Measurements from ENCODE around the gene GRIP1.

Gene GRIP1

DNA sequence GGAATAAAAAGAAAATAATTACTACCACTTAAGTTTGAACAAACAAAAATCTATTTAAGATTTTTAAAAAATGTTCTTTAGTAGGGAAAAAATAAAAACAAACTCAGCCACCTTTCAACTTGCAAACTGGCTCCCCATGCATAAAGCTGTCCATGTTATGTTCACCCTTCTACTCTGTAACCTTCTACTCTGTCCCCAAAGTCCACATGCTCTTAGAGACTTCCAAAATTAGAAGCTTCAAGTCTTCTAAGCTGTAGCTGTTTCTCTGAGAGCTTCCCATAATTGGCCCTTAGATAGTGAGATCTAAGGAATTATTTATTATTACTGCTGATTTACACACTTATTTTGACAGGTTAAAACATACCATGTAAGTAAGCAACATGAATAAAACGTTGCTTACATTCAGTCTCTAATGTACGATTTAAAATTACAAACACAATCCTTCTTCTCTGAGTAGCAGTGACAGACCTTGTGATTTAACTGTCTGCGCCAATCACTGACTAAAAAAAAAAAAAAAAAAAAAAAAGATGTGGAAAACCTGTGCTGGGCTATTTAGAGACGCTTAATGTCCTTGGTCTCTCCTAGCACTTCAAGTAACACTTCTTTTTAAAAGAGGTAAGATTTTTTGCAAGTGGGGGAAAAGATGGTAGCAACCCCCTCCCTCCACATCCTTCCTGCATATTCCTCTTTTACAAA, 28.3 kb upstream of the GRIP1 start:
- no peak overlapping the region for H3K27ac Mint-ChIP-seq
- no peaks in the 10 kb centered on the region for H3K9me3 Mint-ChIP-seq
- peaks cover 8% of the 10 kb centered on the region for H3K27me3 Mint-ChIP-seq
- H3K4me3 Mint-ChIP-seq: no peak overlapping the region
- no peak for DNase-seq
- no peaks in the 10 kb centered on the region for H3K36me3 Mint-ChIP-seq
- CTCF ChIA-PET: interaction anchor here (0.7 kb wide), 1 partner anchor 14 kb away, joined by 3 read pairs; no protein-coding TSS in a partner anchor
- H3K4me1 Mint-ChIP-seq: peaks cover 25% of the 10 kb centered on the region

DNA sequence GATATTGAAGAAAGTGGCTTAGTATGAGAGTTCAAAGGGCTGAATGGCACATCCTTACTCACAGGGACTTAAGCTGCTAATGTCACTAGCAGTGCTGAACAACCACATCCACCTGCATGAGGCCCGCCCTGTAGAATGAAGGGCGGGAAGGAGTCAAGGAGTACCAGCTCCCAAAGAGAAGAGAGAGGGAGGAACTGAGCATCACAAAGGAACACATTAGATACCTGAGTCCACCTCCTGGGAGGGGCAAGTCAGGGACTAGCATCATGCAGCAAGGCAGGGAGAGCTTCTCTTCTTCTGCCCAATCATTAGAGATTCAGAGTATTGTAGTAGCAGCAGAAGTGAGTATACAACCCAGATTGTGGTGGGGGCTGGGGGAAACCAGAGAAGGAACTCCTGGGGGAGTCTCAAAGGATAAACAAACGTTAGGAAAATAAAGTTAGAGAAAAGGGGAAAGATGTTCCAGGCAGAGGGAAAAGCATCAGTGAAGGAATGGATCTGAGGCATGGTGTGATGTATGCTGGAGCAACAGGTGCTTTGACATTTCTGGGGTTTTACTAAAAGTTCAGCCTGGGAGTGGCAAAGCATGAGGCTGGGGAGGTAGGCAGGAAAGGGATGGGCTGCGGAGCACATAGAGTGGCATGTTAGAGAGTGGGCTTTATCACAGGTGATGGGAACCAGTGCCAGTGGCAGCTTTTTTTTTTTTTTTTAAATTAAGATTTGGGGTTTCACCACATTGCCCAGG, 21.0 kb upstream of the GRIP1 start:
- DNase-seq: no peak
- H3K9me3 Mint-ChIP-seq: no peaks in the 10 kb centered on the region
- H3K36me3 Mint-ChIP-seq: no peaks in the 10 kb centered on the region
- CTCF ChIA-PET: interaction anchor here (1.3 kb wide), 1 partner anchor 9 kb away, joined by 4 read pairs; no protein-coding TSS in a partner anchor
- peaks cover 17% of the 10 kb centered on the region for H3K27me3 Mint-ChIP-seq
- H3K4me1 Mint-ChIP-seq: peaks cover 14% of the 10 kb centered on the region
- H3K27ac Mint-ChIP-seq: no peak overlapping the region
- no peak overlapping the region for H3K4me3 Mint-ChIP-seq

DNA sequence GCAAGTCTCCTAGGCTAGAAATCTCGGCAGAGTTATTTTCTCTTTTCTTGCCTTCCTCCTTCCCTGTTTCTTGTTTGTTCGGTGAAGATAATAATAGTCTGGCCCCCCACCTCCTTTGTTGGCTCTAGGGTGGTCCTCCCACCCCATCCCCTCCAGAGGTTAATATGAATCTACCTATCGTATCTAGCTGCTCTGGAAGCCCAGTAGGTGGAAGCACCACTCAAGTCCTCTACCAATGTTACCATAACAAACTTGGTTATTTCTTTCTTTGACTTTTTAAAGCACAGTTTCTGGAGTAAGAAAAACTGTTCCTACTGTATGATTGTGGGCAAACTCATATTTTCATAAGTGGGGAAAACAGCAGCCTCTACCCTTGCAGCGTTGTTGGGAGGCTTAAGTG, 19.7 kb upstream of the GRIP1 start:
- Mint-ChIP-seq H3K27me3 (peaks cover 21% of the 10 kb centered on the region), H3K4me1 (peaks cover 14% of the 10 kb centered on the region), H3K4me3 (no peak overlapping the region), H3K9me3 (no peaks in the 10 kb centered on the region), H3K27ac (no peak overlapping the region), H3K36me3 (no peaks in the 10 kb centered on the region)
- no peak for DNase-seq
- CTCF ChIA-PET: interaction anchor here (1.0 to 1.2 kb wide), 3 partner anchors 10 to 162 kb away, joined by 3 to 5 read pairs (median 4); no protein-coding TSS in a partner anchor

GRCh38 chr12:66697404-66697803, 18.5 kb upstream of the GRIP1 start:
- Mint-ChIP-seq H3K27me3 (peaks cover 13% of the 10 kb centered on the region), H3K27ac (no peak overlapping the region), H3K9me3 (no peaks in the 10 kb centered on the region), H3K4me1 (peaks cover 14% of the 10 kb centered on the region), H3K4me3 (no peak overlapping the region), H3K36me3 (no peaks in the 10 kb centered on the region)
- no peak for DNase-seq
- CTCF ChIA-PET: interaction anchor here (1.0 to 1.2 kb wide), 2 partner anchors 8 to 11 kb away, joined by 3 to 4 read pairs; no protein-coding TSS in a partner anchor

DNA sequence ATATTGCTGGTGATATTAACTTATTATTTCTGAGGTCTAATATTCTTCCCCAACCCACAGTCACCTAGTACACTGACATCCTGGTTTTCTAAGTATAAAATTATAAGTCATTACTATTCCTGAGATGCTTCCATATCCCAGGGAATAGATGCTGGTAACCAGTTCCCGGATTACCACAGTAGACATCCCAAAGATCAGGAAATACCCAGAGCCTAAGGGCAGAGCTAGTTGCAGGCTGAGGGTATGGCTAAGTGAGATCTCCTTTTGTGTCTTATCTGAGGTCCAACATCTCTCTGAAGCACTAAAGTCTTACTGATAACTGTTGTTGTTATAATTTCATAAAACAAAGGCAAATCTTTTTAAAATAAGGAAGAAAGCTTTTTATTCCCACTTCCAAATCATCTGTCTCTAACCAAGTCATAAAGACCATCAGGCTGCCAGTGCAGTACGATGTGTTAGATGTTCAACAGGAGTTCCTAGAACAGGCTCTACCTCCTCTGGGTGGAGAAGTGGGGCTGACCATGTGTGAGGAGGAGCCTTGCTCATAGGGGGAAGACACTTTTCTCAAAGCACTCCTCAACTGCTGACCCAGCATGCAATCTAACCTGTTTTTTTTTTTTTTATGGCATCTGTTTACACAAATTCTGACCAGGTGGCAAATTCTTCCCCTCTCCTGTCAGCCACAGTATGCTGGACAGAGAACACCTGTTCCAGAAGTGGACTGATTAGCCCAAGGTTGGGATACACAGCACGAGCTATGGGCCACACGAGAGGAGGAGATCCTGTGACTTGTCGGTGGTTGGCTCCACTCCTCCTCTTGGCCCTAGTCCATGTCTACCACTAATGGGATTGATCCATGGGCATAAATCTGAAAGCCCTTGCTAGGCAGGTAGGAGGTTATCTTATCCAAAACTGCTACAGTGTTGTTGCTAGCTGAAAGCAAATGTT, 16.1 kb upstream of the GRIP1 start:
- CTCF ChIA-PET: interaction anchor here (0.6 to 2.4 kb wide), 15 partner anchors 8 to 549 kb away, joined by 3 to 10 read pairs (median 3); no protein-coding TSS in a partner anchor
- Mint-ChIP-seq H3K27ac (no peak overlapping the region), H3K27me3 (peaks cover 7% of the 10 kb centered on the region)

GRCh38 chr12:66693901-66694513, 15.1 kb upstream of the GRIP1 start:
- CTCF ChIA-PET: interaction anchor here (0.6 to 2.4 kb wide), 9 partner anchors 9 to 548 kb away, joined by 3 to 10 read pairs (median 3); no protein-coding TSS in a partner anchor
- no peak overlapping the region for H3K4me3 Mint-ChIP-seq
- H3K9me3 Mint-ChIP-seq: no peaks in the 10 kb centered on the region
- peaks cover 14% of the 10 kb centered on the region for H3K4me1 Mint-ChIP-seq
- H3K27ac Mint-ChIP-seq: no peak overlapping the region
- H3K36me3 Mint-ChIP-seq: no peaks in the 10 kb centered on the region
- peak; percentile 25 for DNase-seq
- H3K27me3 Mint-ChIP-seq: peaks cover 7% of the 10 kb centered on the region

More for the DNA sequence above, 16.1 kb upstream of the GRIP1 start:
- Mint-ChIP-seq H3K9me3 (no peaks in the 10 kb centered on the region), H3K36me3 (no peaks in the 10 kb centered on the region), H3K4me3 (no peak overlapping the region), H3K4me1 (peaks cover 14% of the 10 kb centered on the region)
- DNase-seq: no peak

DNA sequence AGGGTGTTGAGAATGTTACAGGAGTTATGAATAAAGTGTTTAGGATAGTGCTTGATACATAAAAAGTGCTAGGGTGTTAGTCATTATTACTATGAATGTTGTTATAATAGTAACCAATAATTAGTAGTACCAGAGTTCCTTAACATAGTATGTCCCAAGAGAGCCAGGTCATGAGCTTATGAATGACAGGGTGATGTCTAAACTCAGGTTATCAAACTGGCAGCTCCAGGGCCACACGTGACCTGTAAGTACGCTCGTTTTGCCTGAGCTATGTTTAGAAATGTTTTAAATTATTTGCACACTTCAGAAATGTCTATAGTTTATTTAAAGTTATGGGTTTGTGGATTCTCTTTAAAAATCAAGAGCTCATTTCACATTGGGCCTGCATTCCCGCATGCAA, 14.1 kb upstream of the GRIP1 start:
- no peak overlapping the region for H3K4me3 Mint-ChIP-seq
- no peaks in the 10 kb centered on the region for H3K36me3 Mint-ChIP-seq
- no peaks in the 10 kb centered on the region for H3K9me3 Mint-ChIP-seq
- CTCF ChIA-PET: interaction anchor here (0.6 to 2.4 kb wide), 9 partner anchors 11 to 896 kb away, joined by 3 to 10 read pairs (median 4); no protein-coding TSS in a partner anchor
- H3K4me1 Mint-ChIP-seq: peaks cover 4% of the 10 kb centered on the region
- no peak overlapping the region for H3K27ac Mint-ChIP-seq
- H3K27me3 Mint-ChIP-seq: peaks cover 12% of the 10 kb centered on the region
- DNase-seq: no peak

DNA sequence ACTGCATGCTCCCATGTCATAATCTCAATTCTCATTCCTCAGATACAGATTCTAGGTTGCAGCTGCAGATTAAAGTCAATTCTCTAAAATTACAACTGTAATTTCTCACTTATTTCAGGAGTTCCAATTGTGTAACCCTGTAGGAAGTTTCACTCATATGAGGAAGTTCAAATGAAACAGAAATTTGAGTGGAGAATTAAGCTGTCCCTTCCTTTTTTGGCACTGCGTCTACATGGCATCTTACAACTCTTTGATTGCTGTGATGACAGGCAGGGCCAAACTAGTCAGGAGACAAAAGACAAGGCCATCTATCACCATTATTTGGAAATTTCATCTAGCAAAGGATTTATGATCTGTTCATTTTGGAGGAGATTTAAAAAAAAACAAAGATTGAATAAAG, 13.3 kb upstream of the GRIP1 start:
- Mint-ChIP-seq H3K9me3 (no peaks in the 10 kb centered on the region), H3K27ac (no peak overlapping the region), H3K4me1 (no peaks in the 10 kb centered on the region), H3K4me3 (no peak overlapping the region), H3K36me3 (no peaks in the 10 kb centered on the region), H3K27me3 (peaks cover 15% of the 10 kb centered on the region)
- CTCF ChIA-PET: interaction anchor here (0.6 to 1.9 kb wide), 4 partner anchors 10 to 547 kb away, joined by 3 to 9 read pairs (median 4); no protein-coding TSS in a partner anchor
- DNase-seq: no peak

- H3K4me3 Mint-ChIP-seq: no peak overlapping the region
- DNase-seq: peak; percentile 58
- H3K4me1 Mint-ChIP-seq: no peaks in the 10 kb centered on the region
- H3K36me3 Mint-ChIP-seq: no peaks in the 10 kb centered on the region
- H3K27ac Mint-ChIP-seq: no peak overlapping the region
- H3K27me3 Mint-ChIP-seq: peaks cover 23% of the 10 kb centered on the region
- H3K9me3 Mint-ChIP-seq: no peaks in the 10 kb centered on the region
- CTCF ChIA-PET: interaction anchor here (0.8 to 1.4 kb wide), 8 partner anchors 8 to 173 kb away, joined by 3 to 5 read pairs (median 4); no protein-coding TSS in a partner anchor
Observed at GRCh38 chr12:66688846-66689439, 10.1 kb upstream of the GRIP1 start.

DNA sequence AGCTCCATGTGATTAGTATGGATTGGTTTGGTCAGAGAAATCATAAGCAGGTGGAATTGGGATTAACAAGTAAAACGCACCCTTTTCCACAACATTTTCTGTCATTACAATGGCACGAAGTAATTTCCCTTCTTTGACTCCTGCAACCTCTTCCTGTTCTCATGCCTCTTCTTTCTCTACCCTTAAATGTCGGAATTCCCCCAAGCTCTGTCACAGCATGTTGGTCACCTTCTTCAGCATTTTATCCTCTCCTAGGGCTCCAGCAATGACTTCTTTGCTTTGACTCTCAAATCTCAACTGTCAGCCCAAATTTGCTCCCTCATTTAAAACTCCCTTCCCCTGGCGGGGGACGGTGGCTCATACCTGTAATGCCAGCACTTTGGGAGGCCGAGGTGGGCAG, 5.3 kb upstream of the GRIP1 start:
- Mint-ChIP-seq H3K9me3 (no peaks in the 10 kb centered on the region), H3K27ac (no peak overlapping the region), H3K36me3 (no peaks in the 10 kb centered on the region), H3K4me3 (no peak overlapping the region), H3K4me1 (no peaks in the 10 kb centered on the region), H3K27me3 (peaks cover 27% of the 10 kb centered on the region)
- DNase-seq: no peak
- CTCF ChIA-PET: interaction anchor here (1.3 kb wide), 1 partner anchor 17 kb away, joined by 3 read pairs; no protein-coding TSS in a partner anchor

DNA sequence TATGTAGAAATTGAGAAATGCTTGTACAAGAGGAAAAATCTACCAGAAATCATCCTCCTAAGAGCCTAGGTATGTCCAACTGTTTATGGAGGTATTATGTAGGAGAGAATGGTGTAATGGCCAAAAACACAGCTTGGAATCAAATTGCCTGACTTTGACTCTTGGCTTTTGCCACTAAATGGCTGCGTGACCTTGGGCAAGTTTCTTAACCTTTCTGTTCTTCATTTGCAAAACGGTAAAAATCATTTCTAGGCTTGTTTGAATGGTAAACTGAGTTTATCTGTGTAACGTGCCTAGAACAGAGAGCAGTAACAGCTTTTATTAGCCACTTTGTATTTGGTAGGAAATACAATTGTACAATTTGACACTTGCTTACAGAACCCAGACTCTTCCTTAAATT, 4.9 kb upstream of the GRIP1 start:
- no peak for DNase-seq
- H3K36me3 Mint-ChIP-seq: no peaks in the 10 kb centered on the region
- no peak overlapping the region for H3K4me3 Mint-ChIP-seq
- CTCF ChIA-PET: interaction anchor here (1.0 to 1.3 kb wide), 2 partner anchors 12 to 18 kb away, joined by 3 read pairs; no protein-coding TSS in a partner anchor
- H3K27ac Mint-ChIP-seq: no peak overlapping the region
- H3K4me1 Mint-ChIP-seq: no peaks in the 10 kb centered on the region
- no peaks in the 10 kb centered on the region for H3K9me3 Mint-ChIP-seq
- peaks cover 27% of the 10 kb centered on the region for H3K27me3 Mint-ChIP-seq

- no peak for DNase-seq
- H3K4me3 Mint-ChIP-seq: no peak overlapping the region
- no peaks in the 10 kb centered on the region for H3K9me3 Mint-ChIP-seq
- no peak overlapping the region for H3K27ac Mint-ChIP-seq
- H3K4me1 Mint-ChIP-seq: no peaks in the 10 kb centered on the region
- no peaks in the 10 kb centered on the region for H3K36me3 Mint-ChIP-seq
- CTCF ChIA-PET: interaction anchor here (0.9 to 1.3 kb wide), 4 partner anchors 10 to 177 kb away, joined by 3 read pairs; no protein-coding TSS in a partner anchor
- H3K27me3 Mint-ChIP-seq: peaks cover 25% of the 10 kb centered on the region
Observed at GRCh38 chr12:66683073-66683472, 4.2 kb upstream of the GRIP1 start.
